HEK293 (cell line): Measurements from ENCODE around the gene FAM227B.

Experiments
- KLF10 ChIP-seq: fragments of 450-650 bp; IDR thresholded peaks from 2 replicates; pipeline ENCODE4 v1.5.1; 2018; ENCODE audit warnings: missing biosample characterization, mild to moderate bottlenecking, missing genetic modification characterization
- ZNF10 ChIP-seq: fragments of 450-650 bp; formaldehyde crosslinking; IDR thresholded peaks from 2 replicates; pipeline ENCODE4 v1.5.1; 2017; ENCODE audit warnings: missing biosample characterization, missing genetic modification characterization
- TF ChIP-seq, protein P1 (sequence below): fragments of 450-650 bp; formaldehyde crosslinking; IDR thresholded peaks from 2 replicates; pipeline ENCODE4 v1.5.1; 2016; ENCODE audit warnings: missing biosample characterization, missing genetic modification characterization

- TF ChIP-seq, protein P1, sequence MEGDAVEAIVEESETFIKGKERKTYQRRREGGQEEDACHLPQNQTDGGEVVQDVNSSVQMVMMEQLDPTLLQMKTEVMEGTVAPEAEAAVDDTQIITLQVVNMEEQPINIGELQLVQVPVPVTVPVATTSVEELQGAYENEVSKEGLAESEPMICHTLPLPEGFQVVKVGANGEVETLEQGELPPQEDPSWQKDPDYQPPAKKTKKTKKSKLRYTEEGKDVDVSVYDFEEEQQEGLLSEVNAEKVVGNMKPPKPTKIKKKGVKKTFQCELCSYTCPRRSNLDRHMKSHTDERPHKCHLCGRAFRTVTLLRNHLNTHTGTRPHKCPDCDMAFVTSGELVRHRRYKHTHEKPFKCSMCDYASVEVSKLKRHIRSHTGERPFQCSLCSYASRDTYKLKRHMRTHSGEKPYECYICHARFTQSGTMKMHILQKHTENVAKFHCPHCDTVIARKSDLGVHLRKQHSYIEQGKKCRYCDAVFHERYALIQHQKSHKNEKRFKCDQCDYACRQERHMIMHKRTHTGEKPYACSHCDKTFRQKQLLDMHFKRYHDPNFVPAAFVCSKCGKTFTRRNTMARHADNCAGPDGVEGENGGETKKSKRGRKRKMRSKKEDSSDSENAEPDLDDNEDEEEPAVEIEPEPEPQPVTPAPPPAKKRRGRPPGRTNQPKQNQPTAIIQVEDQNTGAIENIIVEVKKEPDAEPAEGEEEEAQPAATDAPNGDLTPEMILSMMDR: no peak
- TF ChIP-seq KLF10: no peak
- no peak for TF ChIP-seq ZNF10 (tag by site-specific recombination)
Measured at GRCh38 chr15:49646891-49647290, 26.3 kb upstream of the FAM227B start.
